GM10248 (cell line): ENCODE data around the gene ITGA6.

Source experiments
- CTCF ChIA-PET: fragments of 300-600 bp; sonication (Branson Sonifier 250); formaldehyde crosslinking; extraction: SDS; loops from one replicate; lab custom pipeline; 2021; ENCODE audit warnings: antibody characterized with exemption; lab: Yijun Ruan, JAX
- POLR2A ChIA-PET: fragments of 350-650 bp; sonication (Branson Sonifier 250); formaldehyde crosslinking; extraction: SDS; loops from one replicate; lab custom pipeline; 2020; ENCODE audit warnings: antibody characterized with exemption; lab: Yijun Ruan, JAX
- DNase-seq: peaks from one replicate; pipeline ENCODE4 v3.0.0; 2012; ENCODE audit errors: extremely low spot score
- TF ChIP-seq, protein P1 (sequence below): IDR thresholded peaks from 2 replicates; pipeline ENCODE4 v1.5.1; 2012; ENCODE audit warnings: mild to moderate bottlenecking, low read depth; ENCODE audit errors: extremely low read depth, missing control alignments, control extremely low read depth

Gene ITGA6

GRCh38 chr2:172449911-172450550 is 22.6 kb downstream of the ITGA6 start:
- ChIA-PET CTCF (interaction anchor here (1.0 to 1.5 kb wide), 2 partner anchors 9 to 12 kb away, joined by 3 read pairs; no protein-coding TSS in a partner anchor), POLR2A (no interaction called here)
- no peak for DNase-seq
- TF ChIP-seq, protein P1, sequence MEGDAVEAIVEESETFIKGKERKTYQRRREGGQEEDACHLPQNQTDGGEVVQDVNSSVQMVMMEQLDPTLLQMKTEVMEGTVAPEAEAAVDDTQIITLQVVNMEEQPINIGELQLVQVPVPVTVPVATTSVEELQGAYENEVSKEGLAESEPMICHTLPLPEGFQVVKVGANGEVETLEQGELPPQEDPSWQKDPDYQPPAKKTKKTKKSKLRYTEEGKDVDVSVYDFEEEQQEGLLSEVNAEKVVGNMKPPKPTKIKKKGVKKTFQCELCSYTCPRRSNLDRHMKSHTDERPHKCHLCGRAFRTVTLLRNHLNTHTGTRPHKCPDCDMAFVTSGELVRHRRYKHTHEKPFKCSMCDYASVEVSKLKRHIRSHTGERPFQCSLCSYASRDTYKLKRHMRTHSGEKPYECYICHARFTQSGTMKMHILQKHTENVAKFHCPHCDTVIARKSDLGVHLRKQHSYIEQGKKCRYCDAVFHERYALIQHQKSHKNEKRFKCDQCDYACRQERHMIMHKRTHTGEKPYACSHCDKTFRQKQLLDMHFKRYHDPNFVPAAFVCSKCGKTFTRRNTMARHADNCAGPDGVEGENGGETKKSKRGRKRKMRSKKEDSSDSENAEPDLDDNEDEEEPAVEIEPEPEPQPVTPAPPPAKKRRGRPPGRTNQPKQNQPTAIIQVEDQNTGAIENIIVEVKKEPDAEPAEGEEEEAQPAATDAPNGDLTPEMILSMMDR: no peak

DNA sequence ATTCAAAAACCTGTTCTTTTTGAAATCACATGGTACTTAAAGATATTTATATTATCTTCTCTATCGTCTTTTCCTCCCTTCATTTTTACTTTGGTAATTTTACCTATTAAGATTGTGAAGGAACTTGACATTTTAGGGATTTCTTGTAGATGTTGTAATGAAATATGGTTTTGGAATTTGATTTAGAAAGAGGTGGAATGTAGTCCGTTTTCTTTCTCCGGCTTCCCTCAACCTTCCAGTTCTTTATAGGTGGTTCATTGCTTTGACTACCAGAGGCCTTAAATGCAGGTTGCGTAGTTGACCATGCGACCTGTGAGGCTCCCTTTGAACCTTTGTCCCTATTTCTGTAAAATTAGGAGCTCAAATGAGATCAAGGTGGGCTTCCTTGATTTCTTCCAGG is 24.5 kb downstream of the ITGA6 start:
- ChIA-PET POLR2A (no interaction called here), CTCF (interaction anchor here (1.2 to 3.3 kb wide), 3 partner anchors 9 to 259 kb away, joined by 3 to 21 read pairs (median 6); no protein-coding TSS in a partner anchor)

GRCh38 chr2:172452845-172453244 is 25.5 kb downstream of the ITGA6 start:
- ChIA-PET POLR2A (no interaction called here), CTCF (interaction anchor here (0.8 to 3.3 kb wide), 7 partner anchors 9 to 326 kb away, joined by 3 to 21 read pairs (median 3); no protein-coding TSS in a partner anchor)
- DNase-seq: no peak
- TF ChIP-seq, protein P1: no peak

More for the DNA sequence above, 24.5 kb downstream of the ITGA6 start:
- TF ChIP-seq, protein P1: no peak
- no peak for DNase-seq

GRCh38 chr2:172454404-172455120 is 27.2 kb downstream of the ITGA6 start:
- CTCF ChIA-PET: no interaction called here
- DNase-seq: no peak
- TF ChIP-seq, protein P1: no peak
- POLR2A ChIA-PET: no interaction called here

- no peak for DNase-seq
- TF ChIP-seq, protein P1: no peak
- POLR2A ChIA-PET: no interaction called here
- CTCF ChIA-PET: interaction anchor here (1.4 kb wide), 1 partner anchor 11 kb away, joined by 3 read pairs; no protein-coding TSS in a partner anchor
These were observed 27.7 kb downstream of the ITGA6 start for GRCh38 chr2:172455121-172455515.

DNA sequence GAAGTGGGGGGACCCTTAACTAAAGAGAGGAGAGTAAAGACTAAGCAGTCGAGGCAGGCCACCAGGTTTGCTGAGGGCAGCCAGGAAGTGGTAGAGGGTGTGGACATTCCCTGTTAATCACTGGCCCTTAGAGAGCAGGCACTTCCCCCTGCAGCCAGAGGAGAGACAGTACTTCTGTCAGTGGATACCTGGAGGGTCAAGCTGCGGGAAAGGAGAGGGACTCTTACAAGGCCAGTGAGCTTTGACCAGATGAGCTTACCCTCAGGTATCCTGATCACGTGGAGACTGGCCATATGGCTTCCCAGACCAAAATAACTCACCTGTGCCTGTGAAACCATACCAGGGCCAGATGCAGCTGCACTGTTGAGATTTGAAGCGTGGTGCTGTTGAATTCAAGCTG is 28.6 kb downstream of the ITGA6 start:
- DNase-seq: no peak
- POLR2A ChIA-PET: no interaction called here
- TF ChIP-seq, protein P1: no peak
- CTCF ChIA-PET: interaction anchor here (1.0 to 1.4 kb wide), 5 partner anchors 9 to 282 kb away, joined by 3 to 5 read pairs (median 3); no protein-coding TSS in a partner anchor
